Body of pancreas (tissue), 4 donors: ENCODE results near the gene PABPN1L. TPM values are rescaled to one million over a fixed set of nuclear protein-coding genes. Genes with fewer than 3 reads are reported as not detected.

Source experiments
- ATAC-seq: fragments of 150-250 bp; one replicate; pipeline ENCODE4 v1.9.1; 2016
- DNase-seq, 4 donors: peaks; one replicate each; pipeline ENCODE4 v3.0.0-alpha.2; 2019
- H3K27ac ChIP-seq, 4 donors: fragments of 200-600 bp; sonication (generic); 1 replicate in 3 of 4; 2 replicates in 1 of 4; pipeline versions ENCODE4 v1.5.1 to v1.6.1; 2016 to 2019; ENCODE audit warnings: mild to moderate bottlenecking in 1 of 4, mixed read lengths in 1 of 4, moderate library complexity in 1 of 4
- H3K27me3 ChIP-seq, 2 donors: fragments of 200-600 bp; sonication (generic); one replicate each; pipeline ENCODE4 v1.6.0; 2016; ENCODE audit warnings: mild to moderate bottlenecking in 1 of 2
- H3K36me3 ChIP-seq, 2 donors: fragments of 200-600 bp; sonication (generic); replicated peaks in 1 of 2; 2 replicates each; pipeline ENCODE4 v1.5.1; 2016; ENCODE audit warnings: low read depth in 2 of 2; ENCODE audit not compliant: insufficient read depth in 1 of 2
- H3K4me1 ChIP-seq: fragments of 200-600 bp; sonication (generic); one replicate; pipeline ENCODE4 v1.6.0; 2016
- H3K4me3 ChIP-seq, 2 donors: fragments of 200-600 bp; sonication (generic); 1 replicate in 1 of 2; 2 replicates in 1 of 2; pipeline ENCODE4 v1.5.1; 2016 to 2019
- H3K9me3 ChIP-seq, 3 donors: fragments of 200-600 bp; sonication (generic); 1 replicate in 2 of 3; 2 replicates in 1 of 3; pipeline ENCODE4 v1.5.1; 2016
- POLR2A ChIP-seq, 3 donors: fragments of 450-650 bp; IDR thresholded peaks; one replicate each; pipeline ENCODE4 v1.6.1; 2016; ENCODE audit warnings: antibody characterized with exemption in 3 of 3, mild to moderate bottlenecking in 2 of 3
- WGBS, 2 donors: methylation state at CpG; one replicate each; pipeline ENCODE4 v1.1.5; 2017; 5-methylcytosine and 5-hydroxymethylcytosine counted together
- intact Hi-C: fragments of 100-400 bp; cut with DNase I; formaldehyde crosslinking; loops from one replicate; pipeline ENCODE4 v1.15.1; 2023
- total RNA-seq, 2 donors: library from RNA; depleted of rRNA; stranded (reverse); fragments of >200 nt; gene quantifications; one replicate each; pipeline ENCODE4 v1.1.0, GENCODE V29; 2016
- TF ChIP-seq, protein P1 (sequence below), 7 experiments: fragments of 450-650 bp in 4 of 7; fragments of 200-600 bp in 3 of 7; sonication (generic) in 3 of 7; IDR thresholded peaks; one replicate each; pipeline ENCODE4 v1.5.1; 2016 to 2019; ENCODE audit warnings: antibody characterized with exemption in 7 of 7

The PABPN1L gene
- total RNA-seq, 2 donors from 2014 or later, result not detected

DNA sequence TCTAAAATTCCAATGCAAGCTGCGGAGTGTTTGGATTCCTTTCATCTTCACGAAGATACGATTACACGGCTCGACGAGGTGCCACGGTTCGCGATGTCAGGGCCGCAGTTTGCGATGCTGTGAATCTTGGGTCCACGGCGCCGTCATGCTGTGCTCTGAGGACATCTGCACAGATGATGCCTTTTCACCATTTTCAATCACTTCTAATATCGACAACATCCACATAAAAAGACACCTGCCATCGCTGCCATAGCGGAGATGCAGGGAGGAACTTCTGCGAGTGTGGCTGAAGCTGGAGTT, 47.9 kb downstream of the PABPN1L start:
- intact Hi-C loops, result loop anchor here (10.0 kb wide), 1 partner anchor 396 kb away; the partner anchor contains the start of gene ZNF778
- Histone ChIP-seq H3K4me1 (no peaks in the 10 kb centered on the region), H3K27ac (no peak overlapping the region), H3K9me3 (no peaks in the 10 kb centered on the region), H3K4me3 (no peak overlapping the region), H3K36me3 (peaks cover 0 to 4% of the 10 kb centered on the region in 2 donors), H3K27me3 (no peaks in the 10 kb centered on the region)
- TF ChIP-seq, protein P1, sequence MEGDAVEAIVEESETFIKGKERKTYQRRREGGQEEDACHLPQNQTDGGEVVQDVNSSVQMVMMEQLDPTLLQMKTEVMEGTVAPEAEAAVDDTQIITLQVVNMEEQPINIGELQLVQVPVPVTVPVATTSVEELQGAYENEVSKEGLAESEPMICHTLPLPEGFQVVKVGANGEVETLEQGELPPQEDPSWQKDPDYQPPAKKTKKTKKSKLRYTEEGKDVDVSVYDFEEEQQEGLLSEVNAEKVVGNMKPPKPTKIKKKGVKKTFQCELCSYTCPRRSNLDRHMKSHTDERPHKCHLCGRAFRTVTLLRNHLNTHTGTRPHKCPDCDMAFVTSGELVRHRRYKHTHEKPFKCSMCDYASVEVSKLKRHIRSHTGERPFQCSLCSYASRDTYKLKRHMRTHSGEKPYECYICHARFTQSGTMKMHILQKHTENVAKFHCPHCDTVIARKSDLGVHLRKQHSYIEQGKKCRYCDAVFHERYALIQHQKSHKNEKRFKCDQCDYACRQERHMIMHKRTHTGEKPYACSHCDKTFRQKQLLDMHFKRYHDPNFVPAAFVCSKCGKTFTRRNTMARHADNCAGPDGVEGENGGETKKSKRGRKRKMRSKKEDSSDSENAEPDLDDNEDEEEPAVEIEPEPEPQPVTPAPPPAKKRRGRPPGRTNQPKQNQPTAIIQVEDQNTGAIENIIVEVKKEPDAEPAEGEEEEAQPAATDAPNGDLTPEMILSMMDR (IDR thresholded peaks at IDR 0.05), result no peak
- TF ChIP-seq POLR2A (IDR thresholded peaks at IDR 0.05), result no peak
- WGBS, 2 donors, result 86 to 87% methylated on average over 18 of the region's 18 CpGs
- DNase-seq (no peak), ATAC-seq (no peak)

DNA sequence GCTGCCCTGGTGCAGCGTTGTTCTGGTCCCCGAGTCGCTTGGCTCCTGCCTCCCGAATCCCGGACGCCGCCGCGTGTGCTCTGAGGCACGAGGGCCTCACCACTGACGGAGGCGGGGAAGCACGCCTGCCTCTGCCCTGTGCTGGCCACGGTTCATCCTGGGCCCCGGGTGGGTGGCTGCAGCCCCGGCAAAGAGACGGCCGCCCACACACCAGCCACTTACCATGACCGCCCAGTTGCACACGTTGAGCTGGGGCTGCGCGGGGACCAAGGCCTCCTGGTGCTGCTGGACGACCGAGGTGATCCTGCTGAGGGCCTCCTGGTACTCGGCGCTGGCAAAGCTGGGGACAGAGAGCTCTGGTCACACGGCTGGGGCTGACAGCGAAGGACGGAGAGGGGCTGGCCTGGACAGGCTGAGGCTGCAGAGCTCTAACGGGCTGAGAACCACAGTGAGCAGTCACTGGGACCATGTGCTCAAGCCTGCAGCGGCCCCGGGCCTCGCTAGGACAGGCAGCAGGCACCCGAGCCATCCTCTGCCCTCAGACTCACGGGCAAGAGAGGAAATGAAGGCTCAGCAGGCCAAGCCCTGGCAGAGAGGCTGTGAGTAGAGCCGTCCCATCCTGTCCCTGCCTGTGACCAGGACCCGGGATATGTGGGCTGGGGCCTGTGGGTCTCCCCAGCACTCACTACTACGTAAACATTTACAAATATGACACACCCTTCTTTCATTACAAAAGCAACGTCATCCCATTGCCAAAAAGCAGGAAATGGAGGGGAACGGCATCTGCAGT, 48.5 kb downstream of the PABPN1L start:
- WGBS, 2 donors, result 76 to 83% methylated on average over 7 to 40 of the region's 40 CpGs
- H3K36me3 ChIP-seq, result peaks cover 0 to 4% of the 10 kb centered on the region in 2 donors
- intact Hi-C loops, result loop anchor here (10.0 kb wide), 1 partner anchor 397 kb away; the partner anchor contains the start of gene ZNF778
- no peak for ATAC-seq
- H3K9me3 ChIP-seq, result no peaks in the 10 kb centered on the region
- H3K27me3 ChIP-seq, result no peaks in the 10 kb centered on the region
- TF ChIP-seq, protein P1 (IDR thresholded peaks at IDR 0.05), result no peak
- no peak for TF ChIP-seq POLR2A (IDR thresholded peaks at IDR 0.05)
- no peak overlapping the region for H3K4me3 ChIP-seq
- H3K27ac ChIP-seq, result no peak overlapping the region
- peaks cover 5% of the 10 kb centered on the region for H3K4me1 ChIP-seq
- DNase-seq, result no peak

DNA sequence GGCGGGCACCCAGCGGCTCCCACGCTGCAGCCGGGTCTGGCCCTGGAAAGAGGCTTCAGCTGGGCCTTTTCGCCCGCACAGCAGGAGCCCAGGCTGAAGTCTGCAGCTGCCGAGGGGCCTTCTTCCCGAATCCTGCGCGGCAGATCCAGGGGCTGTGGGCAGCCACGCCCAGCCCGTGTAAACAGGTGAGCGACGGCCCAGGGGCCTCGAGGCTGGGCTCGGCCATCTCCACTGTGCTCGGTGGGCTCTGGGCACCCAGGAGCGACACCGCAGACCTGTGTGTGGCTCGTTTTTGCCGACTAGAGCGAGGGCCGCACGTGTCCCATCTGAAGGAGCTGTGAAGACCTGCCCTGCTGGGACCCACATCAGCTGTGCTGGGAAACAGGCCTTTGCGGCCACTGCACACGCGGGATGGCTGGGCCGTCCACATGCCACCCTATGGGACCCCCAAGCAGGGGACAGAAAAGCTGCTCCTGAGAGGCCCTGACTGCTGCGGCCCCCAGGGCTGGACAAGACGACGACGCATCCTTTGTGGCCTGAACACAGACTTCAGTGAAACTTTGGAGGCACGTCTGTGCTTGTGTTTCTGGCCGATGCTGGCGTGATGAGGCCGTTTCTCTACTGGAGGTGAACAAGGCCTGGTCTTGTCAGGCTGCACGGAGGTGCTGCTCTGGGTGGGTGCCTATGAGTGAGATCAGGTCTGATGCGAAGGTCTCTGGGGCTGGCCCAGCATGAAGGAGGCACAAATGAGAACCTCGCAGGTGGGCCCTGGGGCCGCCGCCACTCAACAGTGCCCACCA, 49.5 kb downstream of the PABPN1L start:
- no peaks in the 10 kb centered on the region for H3K9me3 ChIP-seq
- DNase-seq (no peak), ATAC-seq (no peak)
- H3K4me3 ChIP-seq, result no peak overlapping the region
- WGBS, 2 donors, result 75 to 76% methylated on average over 14 to 38 of the region's 41 CpGs
- TF ChIP-seq POLR2A (IDR thresholded peaks at IDR 0.05), result no peak
- TF ChIP-seq, protein P1 (IDR thresholded peaks at IDR 0.05), result no peak
- peaks cover 15% of the 10 kb centered on the region for H3K4me1 ChIP-seq
- intact Hi-C loops, result loop anchor here (10.0 kb wide), 1 partner anchor 398 kb away; the partner anchor contains the start of gene ZNF778
- peaks cover 0 to under 1% of the 10 kb centered on the region in 2 donors for H3K36me3 ChIP-seq
- no peak overlapping the region for H3K27ac ChIP-seq
- no peaks in the 10 kb centered on the region for H3K27me3 ChIP-seq

DNA sequence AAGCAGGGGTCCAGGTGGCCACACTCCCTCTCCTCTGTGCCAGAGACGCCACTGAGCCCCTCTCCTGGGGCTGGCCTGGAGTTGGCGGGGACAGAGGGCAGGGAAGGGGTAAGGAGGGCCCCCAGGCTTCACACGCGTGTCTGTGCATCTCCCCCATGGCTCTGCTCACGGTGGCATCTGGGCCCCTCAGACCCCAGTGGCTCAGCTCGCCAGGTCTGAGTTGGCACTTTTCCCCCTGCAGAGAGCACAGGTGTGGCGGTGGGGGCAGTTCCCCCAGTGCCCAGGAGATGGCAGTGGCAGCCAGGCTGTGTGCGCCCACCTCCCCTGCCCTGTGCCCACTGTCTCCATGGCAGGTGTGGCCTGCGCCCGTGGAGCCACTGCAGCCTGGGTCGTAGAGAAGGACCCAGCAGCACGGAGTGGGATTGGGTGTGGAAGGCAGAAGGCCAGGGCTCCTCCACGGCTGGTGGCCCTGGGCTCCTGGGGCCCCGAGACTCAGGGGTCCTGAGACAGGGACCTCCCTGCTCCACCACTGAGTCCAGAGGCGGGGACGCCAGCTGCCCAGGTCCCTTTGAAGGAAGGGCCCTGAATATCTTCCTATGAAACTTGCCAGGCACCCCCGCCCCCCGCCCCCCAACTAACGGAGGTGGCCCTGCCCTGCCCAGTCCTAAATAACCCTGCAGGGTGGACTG, 50.4 kb downstream of the PABPN1L start:
- Histone ChIP-seq H3K27ac (no peak overlapping the region), H3K9me3 (no peaks in the 10 kb centered on the region), H3K36me3 (no peaks in the 10 kb centered on the region), H3K27me3 (no peaks in the 10 kb centered on the region), H3K4me1 (peaks cover 20% of the 10 kb centered on the region), H3K4me3 (no peak overlapping the region)
- intact Hi-C loops, result loop anchor here (10.0 kb wide), 1 partner anchor 399 kb away; the partner anchor contains the start of gene ZNF778
- TF ChIP-seq POLR2A (IDR thresholded peaks at IDR 0.05), result no peak
- TF ChIP-seq, protein P1 (IDR thresholded peaks at IDR 0.05), result peak; percentile 66 to 83 (median 79)
- WGBS, 2 donors, result 21% methylated on average over 14 of the region's 19 CpGs; no CpG with 5 or more reads in 1 of the 2 donors
- DNase-seq (peak; percentile 57 to 69 (median 60)), ATAC-seq (no peak)
